Breast epithelium (tissue), 3 donors: ENCODE data around the gene VAMP2.

Experiments used
- CTCF ChIP-seq, 3 donors: fragments of 450-650 bp; IDR thresholded peaks; one replicate each; pipeline ENCODE4 v1.5.1; 2016 to 2017; ENCODE audit warnings: antibody characterized with exemption in 3 of 3, mild to moderate bottlenecking in 3 of 3, moderate library complexity in 3 of 3
- POLR2A ChIP-seq: fragments of 450-650 bp; IDR thresholded peaks from one replicate; pipeline ENCODE4 v1.6.1; 2016; ENCODE audit warnings: antibody characterized with exemption, mild to moderate bottlenecking, moderate library complexity

DNA sequence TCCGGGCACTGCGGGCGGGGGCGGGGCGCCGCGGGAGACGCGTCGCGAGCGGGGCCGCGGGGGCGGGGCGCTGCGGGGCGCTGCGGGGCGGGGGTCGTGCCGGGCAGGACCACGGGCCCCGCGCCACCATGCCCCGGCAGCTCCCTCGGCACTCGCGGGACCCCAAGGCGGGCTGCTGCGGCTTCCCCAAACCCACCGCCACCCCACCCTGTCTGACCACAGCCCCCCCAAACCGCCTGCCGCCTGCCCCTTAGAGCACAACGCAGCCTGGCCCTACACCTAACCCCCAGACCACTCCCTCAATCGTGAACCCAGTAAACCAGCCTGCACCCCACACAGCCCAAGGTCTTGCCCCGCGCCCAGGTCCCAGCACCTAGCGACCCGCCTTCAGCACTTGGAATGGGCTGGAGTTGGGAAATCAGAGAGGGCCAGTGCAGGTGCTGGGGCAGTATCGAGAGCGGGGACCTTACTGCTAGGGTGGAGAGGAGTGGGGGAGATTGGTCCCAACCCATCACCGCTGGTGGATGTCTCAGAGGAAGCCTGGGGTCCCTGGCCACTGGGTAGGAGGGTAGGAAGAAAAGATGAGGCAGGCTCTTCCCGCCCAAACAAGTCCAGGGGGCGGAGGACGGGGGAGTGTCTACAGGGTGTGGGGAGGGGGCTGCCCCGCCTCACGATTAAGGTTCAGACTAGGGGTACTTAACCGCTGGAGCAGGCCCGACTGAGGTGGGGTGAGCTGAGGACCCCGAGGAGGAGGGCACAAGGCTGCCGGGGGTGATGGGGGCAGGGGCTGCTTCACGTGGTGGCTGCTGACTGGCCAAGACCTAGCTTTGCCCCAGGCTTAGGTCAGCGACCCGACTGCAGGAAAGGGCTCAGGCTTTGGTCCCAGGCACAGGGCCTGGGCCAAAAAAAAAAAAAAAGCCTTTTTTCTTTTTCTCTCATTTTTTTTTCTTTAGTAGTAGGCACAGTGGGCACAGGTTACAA is 539 bp upstream of the VAMP2 start:
- no peak for TF ChIP-seq CTCF (IDR thresholded peaks at IDR 0.05)
- TF ChIP-seq POLR2A = no peak
